Panc1 (cell line): ENCODE measurements around the gene PLPPR4. TPM values are rescaled to one million over a fixed set of nuclear protein-coding genes. Genes with fewer than 3 reads are reported as not detected.

Experiments
- ATAC-seq: fragments of 200-7000 bp; cut with Tn5 transposase; 2 replicates; pipeline ENCODE4 v1.9.1; 2020; ENCODE audit warnings: mild to moderate bottlenecking, moderate library complexity
- BruUV-seq: library from RNA; stranded (reverse); fragments of 400-500 nt; replicated peaks from 2 replicates; lab custom pipeline; 2021; lab: Mats Ljungman, UMichigan
- CTCF ChIA-PET: fragments of 300-600 bp; sonication (Branson Sonifier 250); formaldehyde crosslinking; loops from one replicate; lab custom pipeline; 2022; ENCODE audit warnings: antibody characterized with exemption; lab: Charles Lee
- POLR2A ChIA-PET: fragments of 300-600 bp; sonication (Branson Sonifier 250); formaldehyde crosslinking; loops from one replicate; lab custom pipeline; 2022; ENCODE audit warnings: antibody characterized with exemption; lab: Charles Lee
- DNase-seq: peaks from one replicate; pipeline ENCODE4 v3.0.0-alpha.2; 2010; ENCODE audit warnings: low read depth, low spot score
- H3K27ac ChIP-seq: 2 replicates; pipeline ENCODE4 v1.5.1; 2011; ENCODE audit warnings: mild to moderate bottlenecking, low read length, inconsistent platforms
- H3K27me3 ChIP-seq: fragments of 200-500 bp; sonication (Bioruptor generic); 2 replicates; pipeline ENCODE4 v1.6.0; 2014; ENCODE audit warnings: low read length, inconsistent platforms; ENCODE audit not compliant: control insufficient read depth, insufficient read depth
- H3K36me3 ChIP-seq: fragments of 200-500 bp; sonication (Bioruptor generic); 2 replicates; pipeline ENCODE4 v1.5.1; 2014; ENCODE audit warnings: inconsistent platforms, mild to moderate bottlenecking, low read length, moderate library complexity; ENCODE audit not compliant: control insufficient read depth, insufficient read depth
- H3K4me1 ChIP-seq: 2 replicates; pipeline ENCODE4 v1.5.1; 2011; ENCODE audit warnings: inconsistent platforms, mild to moderate bottlenecking, low read length, moderate library complexity; ENCODE audit not compliant: control insufficient read depth, insufficient read depth
- H3K4me3 ChIP-seq, 2 experiments: 2 replicates each; pipeline ENCODE4 v1.5.1; 2011 to 2012; ENCODE audit warnings: low read depth in 2 of 2, low read length in 2 of 2, mild to moderate bottlenecking in 2 of 2, inconsistent platforms in 1 of 2, moderate library complexity in 1 of 2
- H3K9me3 ChIP-seq: fragments of 200-500 bp; sonication (Bioruptor generic); 2 replicates; pipeline ENCODE4 v1.5.1; 2014; ENCODE audit warnings: low read depth, mild to moderate bottlenecking, inconsistent platforms, low read length, moderate library complexity; ENCODE audit not compliant: control insufficient read depth, insufficient read depth
- POLR2AphosphoS5 ChIP-seq: IDR thresholded peaks from 2 replicates; pipeline ENCODE4 v1.6.1; 2012; ENCODE audit warnings: mild to moderate bottlenecking, low read depth, low read length, moderate library complexity
- SIN3A ChIP-seq: IDR thresholded peaks from 2 replicates; pipeline ENCODE4 v1.6.1; 2012; ENCODE audit warnings: low read depth, mild to moderate bottlenecking, low read length, moderate library complexity, borderline replicate concordance; ENCODE audit not compliant: insufficient read depth
- TCF7L2 ChIP-seq: IDR thresholded peaks from 2 replicates; pipeline ENCODE4 v1.6.1; 2011; ENCODE audit warnings: mild to moderate bottlenecking, low read depth, low read length, inconsistent platforms
- in situ Hi-C: cut with HindIII; loops from 2 replicates; pipeline ENCODE4 v1.10.0; 2016; ENCODE audit warnings: low sequenced_read_pairs, low pct_unique_long_range_greater_than_20kb
- intact Hi-C: fragments of 100-400 bp; cut with micrococcal nuclease; formaldehyde crosslinking; loops from one replicate; pipeline ENCODE4 v1.10.0; 2022; ENCODE audit not compliant: unreplicated experiment
- total RNA-seq: library from RNA; stranded (reverse); gene quantifications from one replicate; pipeline ENCODE4 v1.2.1, GENCODE V29; 2021; ENCODE audit not compliant: unreplicated experiment
- TF ChIP-seq, protein P1 (sequence below): fragments of 450-650 bp; IDR thresholded peaks from 2 replicates; pipeline ENCODE4 v1.5.1; 2017; ENCODE audit warnings: mild to moderate bottlenecking
- TF ChIP-seq, protein P2 (sequence below), 2 experiments: IDR thresholded peaks; 2 replicates each; pipeline ENCODE4 v1.6.1; 2011 to 2012; ENCODE audit warnings: low read depth in 2 of 2, control low read depth in 1 of 2, low read length in 1 of 2, mild to moderate bottlenecking in 1 of 2, moderate library complexity in 1 of 2; ENCODE audit not compliant: insufficient read depth in 1 of 2

PLPPR4 gene
- total RNA-seq, 1 experiment from 2014 or later, result not detected

- H3K9me3 ChIP-seq, result no peaks in the 10 kb centered on the region
- intact Hi-C loops (no loop called here), in situ Hi-C loops (no loop called here)
- H3K27me3 ChIP-seq, result no peaks in the 10 kb centered on the region
- CTCF ChIA-PET, result no interaction called here
- ATAC-seq (no peak), DNase-seq (no peak)
- H3K27ac ChIP-seq, result no peak overlapping the region
- POLR2A ChIA-PET, result no interaction called here
- TF ChIP-seq SIN3A, result no peak
- H3K4me1 ChIP-seq, result no peaks in the 10 kb centered on the region
- H3K4me3 ChIP-seq, result no peak overlapping the region
- BruUV-seq, result no TSS peak
- H3K36me3 ChIP-seq, result no peaks in the 10 kb centered on the region
Observed at GRCh38 chr1:99239690-99240089, 24.6 kb upstream of the PLPPR4 start.

- no peaks in the 10 kb centered on the region for H3K9me3 ChIP-seq
- no TSS peak for BruUV-seq
- TF ChIP-seq POLR2AphosphoS5, result no peak
- no peak for TF ChIP-seq TCF7L2
- TF ChIP-seq SIN3A, result no peak
- TF ChIP-seq, protein P1, sequence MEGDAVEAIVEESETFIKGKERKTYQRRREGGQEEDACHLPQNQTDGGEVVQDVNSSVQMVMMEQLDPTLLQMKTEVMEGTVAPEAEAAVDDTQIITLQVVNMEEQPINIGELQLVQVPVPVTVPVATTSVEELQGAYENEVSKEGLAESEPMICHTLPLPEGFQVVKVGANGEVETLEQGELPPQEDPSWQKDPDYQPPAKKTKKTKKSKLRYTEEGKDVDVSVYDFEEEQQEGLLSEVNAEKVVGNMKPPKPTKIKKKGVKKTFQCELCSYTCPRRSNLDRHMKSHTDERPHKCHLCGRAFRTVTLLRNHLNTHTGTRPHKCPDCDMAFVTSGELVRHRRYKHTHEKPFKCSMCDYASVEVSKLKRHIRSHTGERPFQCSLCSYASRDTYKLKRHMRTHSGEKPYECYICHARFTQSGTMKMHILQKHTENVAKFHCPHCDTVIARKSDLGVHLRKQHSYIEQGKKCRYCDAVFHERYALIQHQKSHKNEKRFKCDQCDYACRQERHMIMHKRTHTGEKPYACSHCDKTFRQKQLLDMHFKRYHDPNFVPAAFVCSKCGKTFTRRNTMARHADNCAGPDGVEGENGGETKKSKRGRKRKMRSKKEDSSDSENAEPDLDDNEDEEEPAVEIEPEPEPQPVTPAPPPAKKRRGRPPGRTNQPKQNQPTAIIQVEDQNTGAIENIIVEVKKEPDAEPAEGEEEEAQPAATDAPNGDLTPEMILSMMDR, result no peak
- TF ChIP-seq, protein P2, sequence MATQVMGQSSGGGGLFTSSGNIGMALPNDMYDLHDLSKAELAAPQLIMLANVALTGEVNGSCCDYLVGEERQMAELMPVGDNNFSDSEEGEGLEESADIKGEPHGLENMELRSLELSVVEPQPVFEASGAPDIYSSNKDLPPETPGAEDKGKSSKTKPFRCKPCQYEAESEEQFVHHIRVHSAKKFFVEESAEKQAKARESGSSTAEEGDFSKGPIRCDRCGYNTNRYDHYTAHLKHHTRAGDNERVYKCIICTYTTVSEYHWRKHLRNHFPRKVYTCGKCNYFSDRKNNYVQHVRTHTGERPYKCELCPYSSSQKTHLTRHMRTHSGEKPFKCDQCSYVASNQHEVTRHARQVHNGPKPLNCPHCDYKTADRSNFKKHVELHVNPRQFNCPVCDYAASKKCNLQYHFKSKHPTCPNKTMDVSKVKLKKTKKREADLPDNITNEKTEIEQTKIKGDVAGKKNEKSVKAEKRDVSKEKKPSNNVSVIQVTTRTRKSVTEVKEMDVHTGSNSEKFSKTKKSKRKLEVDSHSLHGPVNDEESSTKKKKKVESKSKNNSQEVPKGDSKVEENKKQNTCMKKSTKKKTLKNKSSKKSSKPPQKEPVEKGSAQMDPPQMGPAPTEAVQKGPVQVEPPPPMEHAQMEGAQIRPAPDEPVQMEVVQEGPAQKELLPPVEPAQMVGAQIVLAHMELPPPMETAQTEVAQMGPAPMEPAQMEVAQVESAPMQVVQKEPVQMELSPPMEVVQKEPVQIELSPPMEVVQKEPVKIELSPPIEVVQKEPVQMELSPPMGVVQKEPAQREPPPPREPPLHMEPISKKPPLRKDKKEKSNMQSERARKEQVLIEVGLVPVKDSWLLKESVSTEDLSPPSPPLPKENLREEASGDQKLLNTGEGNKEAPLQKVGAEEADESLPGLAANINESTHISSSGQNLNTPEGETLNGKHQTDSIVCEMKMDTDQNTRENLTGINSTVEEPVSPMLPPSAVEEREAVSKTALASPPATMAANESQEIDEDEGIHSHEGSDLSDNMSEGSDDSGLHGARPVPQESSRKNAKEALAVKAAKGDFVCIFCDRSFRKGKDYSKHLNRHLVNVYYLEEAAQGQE (IDR thresholded peaks at IDR 0.05; ENCODE audit: insufficient read depth in 1 of 2, low read depth in 2 of 2, low read length in 1 of 2), result no peak
- no peaks in the 10 kb centered on the region for H3K36me3 ChIP-seq
- intact Hi-C loops, result no loop called here
- in situ Hi-C loops, result no loop called here
- ChIA-PET CTCF (no interaction called here), POLR2A (no interaction called here)
- no peak overlapping the region for H3K4me3 ChIP-seq
- no peak overlapping the region for H3K27ac ChIP-seq
- no peak for ATAC-seq
- H3K4me1 ChIP-seq, result no peaks in the 10 kb centered on the region
- H3K27me3 ChIP-seq, result no peaks in the 10 kb centered on the region
- no peak for DNase-seq
Observed at GRCh38 chr1:99240621-99241020, 23.7 kb upstream of the PLPPR4 start.

DNA sequence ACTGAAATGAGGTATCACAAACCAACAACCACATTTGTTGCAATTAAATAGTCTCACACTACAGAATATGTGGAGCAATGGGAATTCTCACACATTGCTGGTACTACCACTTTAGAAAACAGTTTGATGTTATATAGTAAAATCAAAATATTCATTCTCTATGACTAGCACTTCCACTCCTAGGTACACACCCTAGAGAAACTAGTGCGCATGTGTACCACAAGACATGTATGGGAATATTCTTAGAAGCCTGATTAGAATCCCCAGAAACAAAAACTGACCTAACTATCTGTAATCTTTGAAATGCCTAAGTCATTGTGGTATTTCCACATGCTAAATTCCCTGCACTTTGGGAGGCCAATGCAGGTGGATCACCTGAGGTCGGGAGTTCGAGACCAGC is 18.1 kb upstream of the PLPPR4 start:
- no peak for DNase-seq
- no TSS peak for BruUV-seq
- intact Hi-C loops (no loop called here), in situ Hi-C loops (no loop called here)
- no peak overlapping the region for H3K4me3 ChIP-seq
- TF ChIP-seq, protein P1, result no peak
- no peak for TF ChIP-seq POLR2AphosphoS5
- no peak for TF ChIP-seq SIN3A
- TF ChIP-seq, protein P2 (IDR thresholded peaks at IDR 0.05; ENCODE audit: insufficient read depth in 1 of 2, low read depth in 2 of 2, low read length in 1 of 2), result no peak
- no peak for TF ChIP-seq TCF7L2
- no peak overlapping the region for H3K27ac ChIP-seq
- H3K9me3 ChIP-seq, result no peaks in the 10 kb centered on the region
- H3K36me3 ChIP-seq, result no peaks in the 10 kb centered on the region
- ATAC-seq, result no peak
- CTCF ChIA-PET, result no interaction called here
- no peaks in the 10 kb centered on the region for H3K4me1 ChIP-seq
- POLR2A ChIA-PET, result no interaction called here
- H3K27me3 ChIP-seq, result no peaks in the 10 kb centered on the region
